ENCODE measurements around the gene P4HB.

The P4HB gene

GRCh38 chr17:81860756-81861568, 627 bp upstream of the P4HB start (continued):
- no peak for TF ChIP-seq ZNF18 (tag by site-specific recombination; IDR thresholded peaks at IDR 0.05)

GRCh38 chr17:81858967-81859905, 1.1 kb downstream of the P4HB start:
- ChIA-PET POLR2A (interaction anchor here (0.6 to 1.1 kb wide), 8 partner anchors 11 to 176 kb away, joined by 3 to 4 read pairs (median 3); partner anchors contain the start of genes ARHGDIA, ARL16, HGS and MCRIP1), CTCF (interaction anchor here (0.6 to 1.1 kb wide), 5 partner anchors 11 to 146 kb away, joined by 3 to 4 read pairs (median 3); no protein-coding TSS in a partner anchor)
- peak overlapping the region; percentile 82 for H3K4me3 ChIP-seq (ENCODE audit: low read depth, low read length)
- peaks cover 45 to 73% of the 10 kb centered on the region in 2 experiments for H3K36me3 ChIP-seq (ENCODE audit: control insufficient read depth in 2 of 2, insufficient read depth in 1 of 2, low read length in 2 of 2)
- peak overlapping the region; percentile 83 for H3K27ac ChIP-seq (ENCODE audit: extremely low read depth, low read depth, low read length)
- TF ChIP-seq ZBTB48 (tag by site-specific recombination; IDR thresholded peaks at IDR 0.05), result 0 out of 2 replicates have a peak, but pooled peaks have one; percentile 48
- no peak for TF ChIP-seq ZNF623 (tag by site-specific recombination; IDR thresholded peaks at IDR 0.05)
- no peak for TF ChIP-seq ZNF621 (tag by site-specific recombination; IDR thresholded peaks at IDR 0.05)
- H3K4me1 ChIP-seq (ENCODE audit: control insufficient read depth, insufficient read depth, low read length), result peaks cover 7% of the 10 kb centered on the region
- H3K9me3 ChIP-seq (ENCODE audit: control insufficient read depth, insufficient read depth, low read depth, low read length), result no peaks in the 10 kb centered on the region

GRCh38 chr17:81858170-81858966, 2.0 kb downstream of the P4HB start:
- Histone ChIP-seq H3K27ac (ENCODE audit: extremely low read depth, low read depth, low read length) (no peak overlapping the region), H3K9me3 (ENCODE audit: control insufficient read depth, insufficient read depth, low read depth, low read length) (no peaks in the 10 kb centered on the region), H3K4me1 (ENCODE audit: control insufficient read depth, insufficient read depth, low read length) (peaks cover 7% of the 10 kb centered on the region), H3K36me3 (ENCODE audit: control insufficient read depth in 2 of 2, insufficient read depth in 1 of 2, low read length in 2 of 2) (peaks cover 52 to 73% of the 10 kb centered on the region in 2 experiments), H3K4me3 (ENCODE audit: low read depth, low read length) (no peak overlapping the region)
- no peak for TF ChIP-seq ZXDB (tag by site-specific recombination; IDR thresholded peaks at IDR 0.05)
- peak; percentile 95 for TF ChIP-seq ZNF585B (tag by site-specific recombination; IDR thresholded peaks at IDR 0.05)
- CTCF ChIA-PET, result interaction anchor here (1.1 kb wide), 1 partner anchor 146 kb away, joined by 3 read pairs; no protein-coding TSS in a partner anchor
- POLR2A ChIA-PET, result interaction anchor here (1.1 kb wide), 1 partner anchor 15 kb away, joined by 3 read pairs; no protein-coding TSS in a partner anchor

GRCh38 chr17:81854974-81855774, 5.2 kb downstream of the P4HB start:
- H3K4me3 ChIP-seq (ENCODE audit: low read depth, low read length), result no peak overlapping the region
- H3K27ac ChIP-seq (ENCODE audit: extremely low read depth, low read depth, low read length), result no peak overlapping the region
- POLR2A ChIA-PET, result interaction anchor here (0.6 to 2.0 kb wide), 10 partner anchors 11 to 240 kb away, joined by 3 to 9 read pairs (median 3); partner anchors contain the start of genes DCXR, MCRIP1 and PPP1R27
- H3K4me1 ChIP-seq (ENCODE audit: control insufficient read depth, insufficient read depth, low read length), result peaks cover 3% of the 10 kb centered on the region; the same call in 1 of the 2 replicates
- CTCF ChIA-PET, result interaction anchor here (0.6 to 1.2 kb wide), 6 partner anchors 15 to 149 kb away, joined by 3 to 5 read pairs (median 4); partner anchors contain the start of gene MCRIP1
- peak; percentile 11; the same call in 1 of the 2 replicates for TF ChIP-seq ZNF600 (tag by site-specific recombination; IDR thresholded peaks at IDR 0.05)
- TF ChIP-seq ZNF629 (tag by site-specific recombination; IDR thresholded peaks at IDR 0.05), result no peak
- peaks cover 68 to 94% of the 10 kb centered on the region in 2 experiments for H3K36me3 ChIP-seq (ENCODE audit: control insufficient read depth in 2 of 2, insufficient read depth in 1 of 2, low read length in 2 of 2)
- H3K9me3 ChIP-seq (ENCODE audit: control insufficient read depth, insufficient read depth, low read depth, low read length), result no peaks in the 10 kb centered on the region

Measured in HEK293 (cell line).